Measurements from ENCODE around the gene MEX3B. TPM values are rescaled to one million over a fixed set of nuclear protein-coding genes. Genes with fewer than 3 reads are reported as not detected.
A peak's percentile ranks its signal among the peaks of the same experiment; 100 is the strongest.

MEX3B gene
- total RNA-seq, 2 donors from 2014 or later = 2.0 to 2.2 TPM

DNA sequence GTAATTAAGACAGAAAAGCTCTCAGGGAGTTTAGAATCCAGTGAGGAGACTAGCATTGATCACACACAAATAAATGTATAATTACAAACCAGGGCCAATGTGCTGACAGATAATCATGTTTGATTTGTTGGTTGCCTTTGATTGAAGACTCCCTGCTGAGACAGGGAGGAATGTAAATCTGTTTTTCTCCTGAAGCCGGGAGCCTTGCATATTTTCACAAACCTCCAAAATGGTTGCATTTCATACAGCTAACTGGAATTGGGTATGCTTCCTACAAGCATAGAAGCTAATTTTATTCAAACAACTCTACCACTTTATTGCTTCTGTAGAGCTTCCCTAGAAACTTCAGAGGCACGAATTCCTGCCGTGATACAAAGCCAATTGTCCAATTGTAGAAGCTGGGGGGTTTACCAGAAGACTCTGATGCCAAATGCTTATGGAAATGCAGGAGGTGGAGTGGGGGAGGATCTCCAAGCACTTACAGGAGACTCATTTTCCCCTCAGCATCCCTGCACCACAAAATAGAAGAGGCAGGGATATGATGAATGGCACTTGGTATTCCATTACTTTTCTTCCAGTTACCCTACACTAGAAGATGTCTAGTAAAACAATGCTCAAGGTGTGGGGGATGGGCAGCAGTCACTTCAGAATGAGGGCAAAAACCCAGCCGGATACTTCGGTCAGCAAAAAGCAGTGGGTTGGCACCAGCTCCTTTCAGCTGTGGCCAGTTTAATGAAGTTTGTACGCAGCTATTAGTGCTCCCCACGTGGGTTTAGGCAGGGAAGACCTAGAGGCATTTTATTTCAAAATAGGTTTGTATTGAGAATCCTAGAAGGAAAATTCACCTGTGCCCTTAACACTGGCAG is 11.4 kb upstream of the MEX3B start:
- intact Hi-C loops (cut with DNase I) = no loop called here
- ATAC-seq = no peak
- DNase-seq = no peak

DNA sequence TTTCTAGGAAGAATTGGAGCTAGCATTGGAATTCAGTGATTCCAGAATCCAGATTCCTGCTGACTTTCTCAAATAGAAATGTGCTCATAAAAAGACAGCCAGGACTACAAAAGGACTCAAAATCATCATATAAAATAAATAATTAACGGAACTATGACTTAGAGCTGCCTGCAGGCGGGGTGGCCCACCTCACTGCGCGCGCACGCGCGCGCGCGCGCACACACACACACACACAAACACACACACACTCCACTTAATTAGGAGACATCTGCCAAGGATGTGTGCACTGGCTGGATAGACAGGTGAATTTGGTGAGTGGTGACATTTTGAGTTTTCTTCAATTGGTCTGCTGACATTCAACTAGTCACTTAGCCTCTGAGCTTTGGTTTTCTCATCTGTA is 6.9 kb upstream of the MEX3B start:
- intact Hi-C loops (cut with DNase I) = no loop called here
- DNase-seq (no peak), ATAC-seq (no peak)

- ATAC-seq (no peak), DNase-seq (peak; percentile 48)
- intact Hi-C loops (cut with DNase I) = no loop called here
Observed at GRCh38 chr15:82051664-82052063, 5.8 kb upstream of the MEX3B start.

GRCh38 chr15:82048811-82049210 is 3.0 kb upstream of the MEX3B start:
- no peak for ATAC-seq
- no peak for DNase-seq
- intact Hi-C loops (cut with DNase I) = loop anchor here in 1 of 2 donors (5.0 to 10.0 kb wide), 2 partner anchors 124 to 567 kb away; no protein-coding TSS in a partner anchor

DNA sequence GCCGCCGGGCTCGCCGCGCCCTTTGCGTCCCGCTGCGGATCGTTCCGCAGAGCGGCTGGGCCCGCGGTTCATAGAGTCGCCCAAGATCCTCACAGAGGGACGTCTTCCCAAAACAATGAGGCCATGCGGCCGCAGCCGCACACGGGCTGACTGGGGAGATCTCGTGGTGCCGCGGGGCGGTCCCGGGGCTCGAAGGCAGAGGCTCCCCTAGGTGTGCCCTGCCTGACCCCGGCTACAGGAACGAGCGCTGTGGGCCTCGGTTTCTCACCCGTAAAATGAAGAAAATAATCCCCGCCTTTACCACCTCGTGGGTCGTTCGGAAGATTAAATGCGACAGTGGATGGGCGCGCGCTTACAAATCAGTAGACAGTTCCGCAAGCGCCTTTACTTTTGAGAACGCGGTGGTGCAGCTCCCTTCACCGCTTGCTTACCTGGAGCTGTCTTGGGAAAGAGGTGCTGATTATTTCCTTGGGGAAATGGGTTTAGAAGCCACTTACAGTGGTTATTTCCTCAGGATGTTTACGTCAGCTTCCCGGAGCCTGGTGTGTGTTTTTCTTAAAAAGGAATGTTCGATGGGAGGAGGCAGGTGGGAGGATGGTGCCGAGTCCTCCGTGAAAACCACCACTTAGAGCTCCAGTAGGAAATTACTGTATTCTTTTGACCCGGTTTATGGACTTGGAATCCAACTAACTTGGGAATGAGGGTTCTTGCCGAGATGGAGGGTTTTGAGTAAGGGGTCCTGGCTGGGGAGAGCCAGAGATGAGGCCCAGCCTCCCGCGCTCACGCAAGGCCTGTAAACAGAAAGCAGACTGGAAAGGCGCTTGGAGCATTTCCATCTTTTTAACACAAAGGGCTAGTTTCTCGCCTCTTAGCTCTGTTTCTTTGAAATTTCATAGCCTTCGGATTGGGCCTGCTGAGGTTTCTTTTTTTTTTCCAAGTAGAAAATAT is 1.9 kb upstream of the MEX3B start:
- ATAC-seq (peak in 1 of 2 donors; percentile 0), DNase-seq (no peak)
- intact Hi-C loops (cut with DNase I) = loop anchor here in 1 of 2 donors (5.0 to 10.0 kb wide), 2 partner anchors 123 to 565 kb away; no protein-coding TSS in a partner anchor

GRCh38 chr15:82046666-82047452 is 1.0 kb upstream of the MEX3B start:
- intact Hi-C loops (cut with DNase I) = loop anchor here in 1 of 2 donors (5.0 to 10.0 kb wide), 2 partner anchors 122 to 565 kb away; no protein-coding TSS in a partner anchor
- DNase-seq (peak; percentile 91), ATAC-seq (peak; percentile 86)

DNA sequence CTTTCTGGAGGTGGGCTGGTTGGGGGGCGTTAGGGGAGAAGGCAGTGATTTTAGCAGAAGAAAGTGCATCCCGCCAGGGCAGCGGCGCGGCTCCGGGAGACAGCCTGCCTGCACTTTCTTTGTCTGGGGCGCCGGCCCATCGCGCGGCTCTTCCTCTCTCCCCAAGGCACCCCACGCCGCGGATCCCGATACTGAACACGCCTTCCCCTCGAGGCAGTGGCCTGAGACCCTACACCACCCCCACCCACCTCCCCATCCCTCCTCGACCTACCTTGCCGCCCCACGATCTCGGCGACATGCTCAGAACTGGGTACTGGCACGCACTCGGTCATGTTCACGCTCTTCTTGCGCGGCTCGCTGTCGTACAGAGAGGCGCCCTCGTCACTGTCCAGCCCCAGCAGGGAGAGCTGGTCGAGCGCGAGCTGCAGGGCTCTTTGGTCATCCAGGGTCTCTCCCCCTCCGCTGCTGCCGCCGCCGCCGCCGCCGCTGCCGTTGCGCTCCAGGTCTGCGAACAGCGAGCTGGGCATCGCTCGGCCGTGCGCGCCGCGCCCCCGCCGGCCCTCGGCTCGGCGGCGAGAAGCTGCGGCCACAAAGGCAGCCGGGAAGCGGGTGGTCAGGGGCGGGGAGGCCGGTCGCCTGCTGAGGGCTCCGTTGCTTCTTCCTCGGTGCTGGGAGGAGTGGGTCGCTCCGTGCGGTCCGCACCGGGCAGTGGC is 483 bp downstream of the MEX3B start:
- intact Hi-C loops (cut with DNase I) = loop anchor here in 1 of 2 donors (5.0 to 10.0 kb wide), 2 partner anchors 121 to 563 kb away; no protein-coding TSS in a partner anchor
- peak; percentile 13 to 15 for ATAC-seq
- DNase-seq = peak; percentile 44

GRCh38 chr15:82044373-82045178 is 1.2 kb downstream of the MEX3B start:
- ATAC-seq (no peak), DNase-seq (peak; percentile 53)
- intact Hi-C loops (cut with DNase I) = loop anchor here in 1 of 2 donors (5.0 to 10.0 kb wide), 2 partner anchors 120 to 562 kb away; no protein-coding TSS in a partner anchor

- DNase-seq = peak; percentile 37
- intact Hi-C loops (cut with DNase I) = loop anchor here in 1 of 2 donors (10.0 kb wide), 1 partner anchor 119 kb away; no protein-coding TSS in a partner anchor
- no peak for ATAC-seq
Observed at GRCh38 chr15:82043796-82044372, 1.9 kb downstream of the MEX3B start.

- DNase-seq (no peak), ATAC-seq (no peak)
- intact Hi-C loops (cut with DNase I) = loop anchor here in 1 of 2 donors (10.0 kb wide), 1 partner anchor 118 kb away; no protein-coding TSS in a partner anchor
Observed at GRCh38 chr15:82043130-82043673, 2.6 kb downstream of the MEX3B start.

DNA sequence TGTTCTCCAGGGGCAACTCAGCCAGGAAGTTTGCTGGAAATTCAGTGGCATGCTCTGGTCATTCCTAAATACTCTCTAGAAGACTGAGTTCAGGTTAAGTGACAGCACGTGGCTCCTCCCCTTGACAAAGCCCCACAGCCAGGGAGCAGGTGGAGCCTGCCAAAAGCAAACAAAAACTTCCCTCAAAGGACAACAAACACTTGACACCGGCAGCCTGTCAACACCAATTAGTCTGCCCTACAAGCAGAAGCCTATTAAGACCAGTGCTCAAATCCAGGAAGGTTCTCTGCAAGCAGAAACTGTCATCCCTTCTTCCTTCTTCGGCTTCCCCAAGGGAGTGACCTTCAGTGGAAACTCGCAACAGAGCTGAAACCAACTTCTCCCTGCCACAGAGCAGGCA is 5.0 kb downstream of the MEX3B start:
- DNase-seq = no peak
- intact Hi-C loops (cut with DNase I) = loop anchor here in 1 of 2 donors (10.0 kb wide), 1 partner anchor 116 kb away; no protein-coding TSS in a partner anchor
- ATAC-seq = no peak

DNA sequence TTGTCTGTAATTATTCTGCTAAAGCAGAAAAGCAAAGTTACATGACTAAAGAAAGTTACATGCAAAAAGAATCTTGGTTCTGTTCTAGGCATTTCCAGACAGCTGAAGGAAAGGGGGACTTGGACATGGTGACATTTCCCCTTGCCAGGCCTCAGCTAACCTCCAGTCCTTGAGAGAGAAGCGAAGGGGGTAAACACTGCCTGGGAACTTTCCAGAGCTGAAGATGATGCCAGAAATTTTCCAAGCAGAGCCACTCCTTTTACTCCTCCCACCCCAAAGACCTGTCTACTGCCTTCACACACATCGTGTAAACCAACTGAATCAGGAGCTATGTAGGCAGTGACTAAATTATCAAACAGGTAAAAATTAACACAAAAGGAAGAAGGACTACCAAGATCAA is 5.4 kb downstream of the MEX3B start:
- intact Hi-C loops (cut with DNase I) = loop anchor here in 1 of 2 donors (10.0 kb wide), 1 partner anchor 116 kb away; no protein-coding TSS in a partner anchor
- ATAC-seq (peak in 1 of 2 donors; percentile 14), DNase-seq (no peak)

- ATAC-seq = no peak
- intact Hi-C loops (cut with DNase I) = loop anchor here in 1 of 2 donors (10.0 kb wide), 1 partner anchor 115 kb away; no protein-coding TSS in a partner anchor
Observed at GRCh38 chr15:82039871-82040270, 5.9 kb downstream of the MEX3B start.

GRCh38 chr15:82036461-82036860 is 9.4 kb downstream of the MEX3B start:
- ATAC-seq = no peak
- intact Hi-C loops (cut with DNase I) = no loop called here

More at GRCh38 chr15:82039871-82040270, 5.9 kb downstream of the MEX3B start:
- no peak for DNase-seq

GRCh38 chr15:82031871-82032270 is 13.9 kb downstream of the MEX3B start:
- DNase-seq (no peak), ATAC-seq (no peak)
- intact Hi-C loops (cut with DNase I) = no loop called here

More at GRCh38 chr15:82036461-82036860, 9.4 kb downstream of the MEX3B start:
- DNase-seq = no peak

- ATAC-seq (no peak), DNase-seq (no peak)
- intact Hi-C loops (cut with DNase I) = no loop called here
Observed at GRCh38 chr15:82030176-82030575, 15.6 kb downstream of the MEX3B start.
